HG03108 (cell line): Measurements from ENCODE around the gene RGMB.

Experiments
- ATAC-seq: cut with Tn5 transposase; IDR thresholded peaks from one replicate; pipeline ENCODE4 v1.9.1; 2021; ENCODE audit warnings: moderate library complexity; ENCODE audit not compliant: unreplicated experiment

RGMB gene

GRCh38 chr5:98825582-98826375, 52.3 kb downstream of the RGMB start:
- no peak for ATAC-seq

DNA sequence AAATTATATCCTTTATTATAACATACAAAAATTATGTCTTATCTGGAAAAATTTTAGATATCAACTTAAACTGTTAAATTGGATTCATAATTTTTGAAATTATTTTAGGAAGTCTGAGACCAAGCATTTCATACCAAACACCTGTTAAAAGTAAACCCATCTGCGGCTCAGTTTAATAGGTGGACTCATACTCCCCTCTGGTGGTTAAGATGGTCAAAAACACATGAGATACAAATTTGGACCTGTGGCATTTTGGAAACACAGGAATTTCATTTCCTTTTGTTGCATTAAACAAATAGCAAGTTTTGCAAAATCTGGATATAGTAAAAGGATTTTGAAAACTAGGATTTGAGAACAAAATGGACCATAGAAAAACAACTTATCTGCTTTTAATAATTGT, 53.7 kb downstream of the RGMB start:
- ATAC-seq, result no peak

DNA sequence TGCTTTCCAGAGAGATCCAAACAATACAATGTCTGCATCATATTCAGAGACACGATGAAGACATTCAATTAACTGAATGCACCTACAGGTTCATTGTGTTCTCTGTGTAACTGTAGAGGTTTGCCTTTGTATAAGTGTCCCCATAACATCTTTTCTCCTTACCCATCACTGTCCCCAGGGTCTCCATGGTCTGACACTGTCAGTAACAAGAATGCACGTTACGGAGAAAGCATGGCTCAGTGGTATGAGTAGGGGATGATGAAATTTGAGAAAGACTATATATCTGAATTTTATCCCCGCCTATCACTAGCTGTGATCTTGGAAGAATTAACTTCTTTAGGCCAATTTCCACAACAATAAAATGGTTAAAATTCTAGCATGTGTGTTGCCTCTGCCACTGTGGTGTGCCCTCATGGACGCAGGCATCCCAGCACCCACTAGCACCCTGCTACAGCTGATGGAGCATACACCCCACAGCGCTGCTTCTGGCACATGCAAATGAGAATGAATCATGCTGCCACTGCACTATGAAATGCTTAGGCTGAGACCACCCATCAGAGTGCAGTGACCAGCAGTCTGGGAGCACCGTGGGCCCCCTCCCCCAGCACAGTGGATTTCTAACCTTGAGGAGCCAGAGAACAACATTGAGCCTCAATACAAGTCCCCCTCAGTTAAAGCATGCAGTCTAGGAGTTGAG, 54.3 kb downstream of the RGMB start:
- no peak for ATAC-seq

GRCh38 chr5:98836175-98836574, 62.7 kb downstream of the RGMB start:
- ATAC-seq, result no peak

GRCh38 chr5:98839469-98840383, 66.3 kb downstream of the RGMB start:
- ATAC-seq, result no peak

GRCh38 chr5:98840946-98841345, 67.5 kb downstream of the RGMB start:
- no peak for ATAC-seq

- ATAC-seq, result no peak
Observed at GRCh38 chr5:98843481-98843880, 70.0 kb downstream of the RGMB start.

DNA sequence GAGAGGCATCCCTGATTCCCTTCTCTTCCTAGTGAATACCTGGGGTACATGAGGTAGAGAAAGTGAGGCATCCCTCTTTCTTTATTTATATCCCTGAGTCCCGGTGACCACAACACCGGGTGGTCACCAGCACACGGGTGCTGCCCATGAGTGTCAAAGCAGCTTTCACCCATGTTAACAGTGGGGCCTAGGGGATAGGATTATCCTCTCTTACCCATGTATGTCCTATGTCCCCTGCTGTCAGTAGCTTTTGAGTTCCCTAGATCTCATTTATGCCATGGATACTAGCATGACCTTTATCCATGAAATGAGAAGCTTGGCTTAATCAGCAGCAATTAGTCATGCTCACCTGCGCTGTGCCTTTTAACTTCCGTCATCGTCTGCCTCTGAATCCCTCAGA, 71.4 kb downstream of the RGMB start:
- no peak for ATAC-seq

DNA sequence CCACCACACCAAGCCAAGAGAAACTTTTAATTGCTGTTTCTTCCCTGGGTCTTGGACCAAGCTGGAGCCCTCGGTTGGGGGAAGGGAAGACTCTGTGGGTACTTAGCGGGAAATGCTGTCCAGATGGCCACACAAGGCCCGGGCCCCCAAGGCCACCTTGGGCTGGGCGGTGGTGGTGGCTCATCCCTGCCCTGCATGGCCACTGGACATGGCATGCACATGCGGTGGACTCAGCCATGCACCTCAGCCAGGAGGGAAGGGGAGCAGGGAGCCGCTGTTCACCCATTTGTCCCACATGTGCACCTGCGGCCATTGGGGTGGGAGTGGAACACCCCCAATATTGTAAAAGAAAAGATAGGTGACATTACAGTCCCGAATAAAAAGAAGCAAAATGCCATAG, 72.4 kb downstream of the RGMB start:
- no peak for ATAC-seq
